WTC11 (cell line): ENCODE results near the gene FAM216B. TPM values are rescaled to one million over a fixed set of nuclear protein-coding genes. Genes with fewer than 3 reads are reported as not detected.
A peak's percentile ranks its signal among the peaks of the same experiment; 100 is the strongest.

Source experiments
- ATAC-seq: fragments of 200-7000 bp; cut with Tn5 transposase; 2 replicates; pipeline ENCODE4 v1.10.0; 2021; ENCODE audit warnings: mild to moderate bottlenecking, moderate library complexity
- CTCF ChIA-PET: fragments of 300-600 bp; sonication (Branson Sonifier 250); formaldehyde crosslinking; loops from one replicate; lab custom pipeline; 2021; ENCODE audit warnings: antibody characterized with exemption; lab: Charles Lee
- POLR2A ChIA-PET: fragments of 350-600 bp; sonication (Branson Sonifier 250); formaldehyde crosslinking; loops from one replicate; lab custom pipeline; 2021; ENCODE audit warnings: antibody characterized with exemption; lab: Charles Lee
- DNase-seq: peaks from one replicate; pipeline ENCODE4 v3.0.0; 2021; ENCODE audit warnings: low spot score
- H3K27ac Mint-ChIP-seq: 2 replicates; pipeline ENCODE4 v1.8.0; 2021; ENCODE audit warnings: mixed read lengths
- H3K27me3 Mint-ChIP-seq: 2 replicates; pipeline ENCODE4 v1.8.0; 2021; ENCODE audit warnings: low read depth, mild to moderate bottlenecking, moderate library complexity, mixed read lengths
- H3K36me3 Mint-ChIP-seq: 2 replicates; pipeline ENCODE4 v1.8.0; 2021; ENCODE audit warnings: mixed read lengths
- H3K4me1 Mint-ChIP-seq: 2 replicates; pipeline ENCODE4 v1.8.0; 2022; ENCODE audit warnings: mixed read lengths
- H3K4me3 Mint-ChIP-seq: 2 replicates; pipeline ENCODE4 v1.8.0; 2021; ENCODE audit warnings: mild to moderate bottlenecking, moderate library complexity, mixed read lengths
- H3K9me3 Mint-ChIP-seq: 2 replicates; pipeline ENCODE4 v1.8.0; 2021; ENCODE audit warnings: mixed read lengths
- ATF1 ChIP-seq: sonication (generic); formaldehyde crosslinking; IDR thresholded peaks from 2 replicates; pipeline ENCODE4 v1.8.1; 2023; ENCODE audit warnings: mild to moderate bottlenecking, moderate library complexity, missing genetic modification reagents
- CREB1 ChIP-seq: sonication (generic); formaldehyde crosslinking; IDR thresholded peaks from 2 replicates; pipeline ENCODE4 v1.8.0; 2023; ENCODE audit warnings: mild to moderate bottlenecking, missing genetic modification reagents
- KAT7 ChIP-seq: sonication (generic); formaldehyde crosslinking; IDR thresholded peaks from 2 replicates; pipeline ENCODE4 v1.8.1; 2023; ENCODE audit warnings: missing genetic modification reagents, mild to moderate bottlenecking, borderline replicate concordance
- MYBL2 ChIP-seq: sonication (generic); formaldehyde crosslinking; IDR thresholded peaks from 2 replicates; pipeline ENCODE4 v1.8.1; 2023; ENCODE audit warnings: mild to moderate bottlenecking, moderate library complexity, missing genetic modification reagents
- NFATC4 ChIP-seq: fragments of 250-450 bp; sonication (Bioruptor Pico); IDR thresholded peaks from 2 replicates; pipeline ENCODE4 v1.9.0; 2021; ENCODE audit warnings: mild to moderate bottlenecking
- NFYB ChIP-seq: sonication (generic); formaldehyde crosslinking; conservative IDR thresholded peaks from 2 replicates; pipeline ENCODE4 v1.8.0; 2022; ENCODE audit warnings: low read depth, missing genetic modification reagents
- OVOL2 ChIP-seq: fragments of 250-450 bp; sonication (Bioruptor Pico); IDR thresholded peaks from 2 replicates; pipeline ENCODE4 v1.9.0; 2021; ENCODE audit warnings: mild to moderate bottlenecking, borderline replicate concordance
- SOX15 ChIP-seq: fragments of 250-450 bp; sonication (Bioruptor Pico); IDR thresholded peaks from 2 replicates; pipeline ENCODE4 v1.9.0; 2021; ENCODE audit warnings: mild to moderate bottlenecking
- TEAD4 ChIP-seq: sonication (generic); formaldehyde crosslinking; IDR thresholded peaks from 2 replicates; pipeline ENCODE4 v1.8.0; 2022; ENCODE audit warnings: mild to moderate bottlenecking, missing genetic modification reagents
- ZNF138 ChIP-seq: sonication (generic); formaldehyde crosslinking; conservative IDR thresholded peaks from 2 replicates; pipeline ENCODE4 v1.8.1; 2022; ENCODE audit warnings: mild to moderate bottlenecking, moderate library complexity, missing genetic modification reagents
- total RNA-seq: library from RNA; stranded (reverse); gene quantifications from 3 replicates; pipeline ENCODE4 v1.2.3, GENCODE V29; 2021
- TF ChIP-seq, protein P1 (sequence below): sonication (generic); formaldehyde crosslinking; IDR thresholded peaks from 2 replicates; pipeline ENCODE4 v1.8.1; 2022; ENCODE audit warnings: mild to moderate bottlenecking, moderate library complexity, missing genetic modification reagents
- TF ChIP-seq, protein P2 (sequence below): fragments of 250-450 bp; sonication (Bioruptor Pico); IDR thresholded peaks from 2 replicates; pipeline ENCODE4 v1.9.0; 2021; ENCODE audit warnings: mild to moderate bottlenecking, borderline replicate concordance
- TF ChIP-seq, protein P3 (sequence below): sonication (generic); formaldehyde crosslinking; IDR thresholded peaks from 2 replicates; pipeline ENCODE4 v1.8.0; 2023; ENCODE audit warnings: mild to moderate bottlenecking, missing genetic modification reagents
- TF ChIP-seq, protein P4 (sequence below): sonication (generic); formaldehyde crosslinking; IDR thresholded peaks from 2 replicates; pipeline ENCODE4 v1.8.1; 2023; ENCODE audit warnings: mild to moderate bottlenecking, moderate library complexity, missing genetic modification reagents
- TF ChIP-seq, protein P5 (sequence below): sonication (generic); formaldehyde crosslinking; IDR thresholded peaks from 2 replicates; pipeline ENCODE4 v1.8.0; 2022; ENCODE audit warnings: mild to moderate bottlenecking, missing genetic modification reagents
- TF ChIP-seq, protein P6 (sequence below): fragments of 250-450 bp; sonication (Bioruptor Pico); IDR thresholded peaks from 2 replicates; pipeline ENCODE4 v1.9.0; 2021; ENCODE audit warnings: mild to moderate bottlenecking
- TF ChIP-seq, protein P7 (sequence below): fragments of 250-450 bp; sonication (Bioruptor Pico); IDR thresholded peaks from 2 replicates; pipeline ENCODE4 v1.9.0; 2021; ENCODE audit warnings: moderate library complexity, mild to moderate bottlenecking, inconsistent platforms, borderline replicate concordance

FAM216B gene
- total RNA-seq, 1 experiment from 2014 or later, result not detected

DNA sequence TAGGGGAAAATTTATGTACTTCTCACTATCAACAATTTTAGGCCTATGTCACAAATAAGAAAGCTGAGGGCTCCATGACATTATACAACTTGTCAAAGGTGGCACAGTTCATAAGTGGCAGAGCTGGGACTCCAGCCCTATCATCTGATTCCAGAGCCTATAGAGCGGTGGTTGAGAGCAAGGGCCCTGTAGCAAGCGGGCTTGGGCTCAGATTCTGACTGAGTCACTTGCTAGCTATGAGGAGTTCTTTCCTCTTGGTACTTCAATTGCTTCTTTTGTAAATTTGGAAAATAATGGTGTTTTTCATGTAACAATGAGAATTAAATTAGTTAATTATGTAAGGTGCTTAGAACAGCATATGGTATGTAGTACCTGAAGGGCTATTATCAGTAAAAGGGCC is 28.7 kb upstream of the FAM216B start:
- ATAC-seq, result peak; percentile 30
- POLR2A ChIA-PET, result no interaction called here
- no peak overlapping the region for H3K27ac Mint-ChIP-seq
- no peaks in the 10 kb centered on the region for H3K36me3 Mint-ChIP-seq
- CTCF ChIA-PET, result no interaction called here
- H3K4me3 Mint-ChIP-seq, result no peak overlapping the region
- TF ChIP-seq, protein P1, sequence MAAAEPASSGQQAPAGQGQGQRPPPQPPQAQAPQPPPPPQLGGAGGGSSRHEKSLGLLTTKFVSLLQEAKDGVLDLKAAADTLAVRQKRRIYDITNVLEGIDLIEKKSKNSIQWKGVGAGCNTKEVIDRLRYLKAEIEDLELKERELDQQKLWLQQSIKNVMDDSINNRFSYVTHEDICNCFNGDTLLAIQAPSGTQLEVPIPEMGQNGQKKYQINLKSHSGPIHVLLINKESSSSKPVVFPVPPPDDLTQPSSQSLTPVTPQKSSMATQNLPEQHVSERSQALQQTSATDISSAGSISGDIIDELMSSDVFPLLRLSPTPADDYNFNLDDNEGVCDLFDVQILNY (CRISPR knock-in tag), result no peak
- TF ChIP-seq, protein P2, sequence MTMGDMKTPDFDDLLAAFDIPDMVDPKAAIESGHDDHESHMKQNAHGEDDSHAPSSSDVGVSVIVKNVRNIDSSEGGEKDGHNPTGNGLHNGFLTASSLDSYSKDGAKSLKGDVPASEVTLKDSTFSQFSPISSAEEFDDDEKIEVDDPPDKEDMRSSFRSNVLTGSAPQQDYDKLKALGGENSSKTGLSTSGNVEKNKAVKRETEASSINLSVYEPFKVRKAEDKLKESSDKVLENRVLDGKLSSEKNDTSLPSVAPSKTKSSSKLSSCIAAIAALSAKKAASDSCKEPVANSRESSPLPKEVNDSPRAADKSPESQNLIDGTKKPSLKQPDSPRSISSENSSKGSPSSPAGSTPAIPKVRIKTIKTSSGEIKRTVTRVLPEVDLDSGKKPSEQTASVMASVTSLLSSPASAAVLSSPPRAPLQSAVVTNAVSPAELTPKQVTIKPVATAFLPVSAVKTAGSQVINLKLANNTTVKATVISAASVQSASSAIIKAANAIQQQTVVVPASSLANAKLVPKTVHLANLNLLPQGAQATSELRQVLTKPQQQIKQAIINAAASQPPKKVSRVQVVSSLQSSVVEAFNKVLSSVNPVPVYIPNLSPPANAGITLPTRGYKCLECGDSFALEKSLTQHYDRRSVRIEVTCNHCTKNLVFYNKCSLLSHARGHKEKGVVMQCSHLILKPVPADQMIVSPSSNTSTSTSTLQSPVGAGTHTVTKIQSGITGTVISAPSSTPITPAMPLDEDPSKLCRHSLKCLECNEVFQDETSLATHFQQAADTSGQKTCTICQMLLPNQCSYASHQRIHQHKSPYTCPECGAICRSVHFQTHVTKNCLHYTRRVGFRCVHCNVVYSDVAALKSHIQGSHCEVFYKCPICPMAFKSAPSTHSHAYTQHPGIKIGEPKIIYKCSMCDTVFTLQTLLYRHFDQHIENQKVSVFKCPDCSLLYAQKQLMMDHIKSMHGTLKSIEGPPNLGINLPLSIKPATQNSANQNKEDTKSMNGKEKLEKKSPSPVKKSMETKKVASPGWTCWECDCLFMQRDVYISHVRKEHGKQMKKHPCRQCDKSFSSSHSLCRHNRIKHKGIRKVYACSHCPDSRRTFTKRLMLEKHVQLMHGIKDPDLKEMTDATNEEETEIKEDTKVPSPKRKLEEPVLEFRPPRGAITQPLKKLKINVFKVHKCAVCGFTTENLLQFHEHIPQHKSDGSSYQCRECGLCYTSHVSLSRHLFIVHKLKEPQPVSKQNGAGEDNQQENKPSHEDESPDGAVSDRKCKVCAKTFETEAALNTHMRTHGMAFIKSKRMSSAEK (CRISPR knock-in tag), result no peak
- TF ChIP-seq, protein P3, sequence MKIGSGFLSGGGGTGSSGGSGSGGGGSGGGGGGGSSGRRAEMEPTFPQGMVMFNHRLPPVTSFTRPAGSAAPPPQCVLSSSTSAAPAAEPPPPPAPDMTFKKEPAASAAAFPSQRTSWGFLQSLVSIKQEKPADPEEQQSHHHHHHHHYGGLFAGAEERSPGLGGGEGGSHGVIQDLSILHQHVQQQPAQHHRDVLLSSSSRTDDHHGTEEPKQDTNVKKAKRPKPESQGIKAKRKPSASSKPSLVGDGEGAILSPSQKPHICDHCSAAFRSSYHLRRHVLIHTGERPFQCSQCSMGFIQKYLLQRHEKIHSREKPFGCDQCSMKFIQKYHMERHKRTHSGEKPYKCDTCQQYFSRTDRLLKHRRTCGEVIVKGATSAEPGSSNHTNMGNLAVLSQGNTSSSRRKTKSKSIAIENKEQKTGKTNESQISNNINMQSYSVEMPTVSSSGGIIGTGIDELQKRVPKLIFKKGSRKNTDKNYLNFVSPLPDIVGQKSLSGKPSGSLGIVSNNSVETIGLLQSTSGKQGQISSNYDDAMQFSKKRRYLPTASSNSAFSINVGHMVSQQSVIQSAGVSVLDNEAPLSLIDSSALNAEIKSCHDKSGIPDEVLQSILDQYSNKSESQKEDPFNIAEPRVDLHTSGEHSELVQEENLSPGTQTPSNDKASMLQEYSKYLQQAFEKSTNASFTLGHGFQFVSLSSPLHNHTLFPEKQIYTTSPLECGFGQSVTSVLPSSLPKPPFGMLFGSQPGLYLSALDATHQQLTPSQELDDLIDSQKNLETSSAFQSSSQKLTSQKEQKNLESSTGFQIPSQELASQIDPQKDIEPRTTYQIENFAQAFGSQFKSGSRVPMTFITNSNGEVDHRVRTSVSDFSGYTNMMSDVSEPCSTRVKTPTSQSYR (CRISPR knock-in tag), result no peak
- TF ChIP-seq, protein P4, sequence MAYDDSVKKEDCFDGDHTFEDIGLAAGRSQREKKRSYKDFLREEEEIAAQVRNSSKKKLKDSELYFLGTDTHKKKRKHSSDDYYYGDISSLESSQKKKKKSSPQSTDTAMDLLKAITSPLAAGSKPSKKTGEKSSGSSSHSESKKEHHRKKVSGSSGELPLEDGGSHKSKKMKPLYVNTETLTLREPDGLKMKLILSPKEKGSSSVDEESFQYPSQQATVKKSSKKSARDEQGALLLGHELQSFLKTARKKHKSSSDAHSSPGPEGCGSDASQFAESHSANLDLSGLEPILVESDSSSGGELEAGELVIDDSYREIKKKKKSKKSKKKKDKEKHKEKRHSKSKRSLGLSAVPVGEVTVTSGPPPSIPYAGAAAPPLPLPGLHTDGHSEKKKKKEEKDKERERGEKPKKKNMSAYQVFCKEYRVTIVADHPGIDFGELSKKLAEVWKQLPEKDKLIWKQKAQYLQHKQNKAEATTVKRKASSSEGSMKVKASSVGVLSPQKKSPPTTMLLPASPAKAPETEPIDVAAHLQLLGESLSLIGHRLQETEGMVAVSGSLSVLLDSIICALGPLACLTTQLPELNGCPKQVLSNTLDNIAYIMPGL (CRISPR knock-in tag), result no peak
- no peak for TF ChIP-seq SOX15 (CRISPR knock-in tag)
- TF ChIP-seq, protein P5, sequence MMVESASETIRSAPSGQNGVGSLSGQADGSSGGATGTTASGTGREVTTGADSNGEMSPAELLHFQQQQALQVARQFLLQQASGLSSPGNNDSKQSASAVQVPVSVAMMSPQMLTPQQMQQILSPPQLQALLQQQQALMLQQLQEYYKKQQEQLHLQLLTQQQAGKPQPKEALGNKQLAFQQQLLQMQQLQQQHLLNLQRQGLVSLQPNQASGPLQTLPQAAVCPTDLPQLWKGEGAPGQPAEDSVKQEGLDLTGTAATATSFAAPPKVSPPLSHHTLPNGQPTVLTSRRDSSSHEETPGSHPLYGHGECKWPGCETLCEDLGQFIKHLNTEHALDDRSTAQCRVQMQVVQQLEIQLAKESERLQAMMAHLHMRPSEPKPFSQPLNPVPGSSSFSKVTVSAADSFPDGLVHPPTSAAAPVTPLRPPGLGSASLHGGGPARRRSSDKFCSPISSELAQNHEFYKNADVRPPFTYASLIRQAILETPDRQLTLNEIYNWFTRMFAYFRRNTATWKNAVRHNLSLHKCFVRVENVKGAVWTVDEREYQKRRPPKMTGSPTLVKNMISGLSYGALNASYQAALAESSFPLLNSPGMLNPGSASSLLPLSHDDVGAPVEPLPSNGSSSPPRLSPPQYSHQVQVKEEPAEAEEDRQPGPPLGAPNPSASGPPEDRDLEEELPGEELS (CRISPR knock-in tag), result no peak
- TF ChIP-seq, protein P6, sequence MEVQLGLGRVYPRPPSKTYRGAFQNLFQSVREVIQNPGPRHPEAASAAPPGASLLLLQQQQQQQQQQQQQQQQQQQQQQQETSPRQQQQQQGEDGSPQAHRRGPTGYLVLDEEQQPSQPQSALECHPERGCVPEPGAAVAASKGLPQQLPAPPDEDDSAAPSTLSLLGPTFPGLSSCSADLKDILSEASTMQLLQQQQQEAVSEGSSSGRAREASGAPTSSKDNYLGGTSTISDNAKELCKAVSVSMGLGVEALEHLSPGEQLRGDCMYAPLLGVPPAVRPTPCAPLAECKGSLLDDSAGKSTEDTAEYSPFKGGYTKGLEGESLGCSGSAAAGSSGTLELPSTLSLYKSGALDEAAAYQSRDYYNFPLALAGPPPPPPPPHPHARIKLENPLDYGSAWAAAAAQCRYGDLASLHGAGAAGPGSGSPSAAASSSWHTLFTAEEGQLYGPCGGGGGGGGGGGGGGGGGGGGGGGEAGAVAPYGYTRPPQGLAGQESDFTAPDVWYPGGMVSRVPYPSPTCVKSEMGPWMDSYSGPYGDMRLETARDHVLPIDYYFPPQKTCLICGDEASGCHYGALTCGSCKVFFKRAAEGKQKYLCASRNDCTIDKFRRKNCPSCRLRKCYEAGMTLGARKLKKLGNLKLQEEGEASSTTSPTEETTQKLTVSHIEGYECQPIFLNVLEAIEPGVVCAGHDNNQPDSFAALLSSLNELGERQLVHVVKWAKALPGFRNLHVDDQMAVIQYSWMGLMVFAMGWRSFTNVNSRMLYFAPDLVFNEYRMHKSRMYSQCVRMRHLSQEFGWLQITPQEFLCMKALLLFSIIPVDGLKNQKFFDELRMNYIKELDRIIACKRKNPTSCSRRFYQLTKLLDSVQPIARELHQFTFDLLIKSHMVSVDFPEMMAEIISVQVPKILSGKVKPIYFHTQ (CRISPR knock-in tag), result no peak
- TF ChIP-seq OVOL2 (CRISPR knock-in tag), result no peak
- TF ChIP-seq NFYB (CRISPR knock-in tag), result no peak
- TF ChIP-seq KAT7 (CRISPR knock-in tag), result no peak
- TF ChIP-seq ATF1 (CRISPR knock-in tag), result no peak
- TF ChIP-seq ZNF138, result no peak
- TF ChIP-seq MYBL2 (CRISPR knock-in tag), result no peak
- TF ChIP-seq TEAD4 (CRISPR knock-in tag), result no peak
- no peak for TF ChIP-seq NFATC4 (CRISPR knock-in tag)
- no peak for TF ChIP-seq CREB1 (CRISPR knock-in tag)
- TF ChIP-seq, protein P7, sequence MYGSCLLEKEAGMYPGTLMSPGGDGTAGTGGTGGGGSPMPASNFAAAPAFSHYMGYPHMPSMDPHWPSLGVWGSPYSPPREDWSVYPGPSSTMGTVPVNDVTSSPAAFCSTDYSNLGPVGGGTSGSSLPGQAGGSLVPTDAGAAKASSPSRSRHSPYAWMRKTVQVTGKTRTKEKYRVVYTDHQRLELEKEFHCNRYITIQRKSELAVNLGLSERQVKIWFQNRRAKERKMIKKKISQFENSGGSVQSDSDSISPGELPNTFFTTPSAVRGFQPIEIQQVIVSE (CRISPR knock-in tag), result no peak
- peaks cover 7% of the 10 kb centered on the region for H3K4me1 Mint-ChIP-seq
- DNase-seq, result no peak
- H3K27me3 Mint-ChIP-seq, result peaks cover 2% of the 10 kb centered on the region; the same call in 1 of the 2 replicates
- H3K9me3 Mint-ChIP-seq, result peaks cover 11% of the 10 kb centered on the region
